LNCaP clone FGC (cell line): ENCODE measurements around the gene SDCCAG8.

Experiments
- DNase-seq: peaks from one replicate; pipeline ENCODE4 v3.0.0-alpha.2; 2011; ENCODE audit warnings: low read depth
- H3K4me3 ChIP-seq: 2 replicates; pipeline ENCODE4 v1.5.1; 2011; ENCODE audit warnings: mild to moderate bottlenecking, low read depth, low read length, control low read depth
- TF ChIP-seq, protein P1 (sequence below): IDR thresholded peaks from 2 replicates; pipeline ENCODE4 v1.5.1; 2012; ENCODE audit warnings: mild to moderate bottlenecking; ENCODE audit not compliant: control insufficient read depth, insufficient read depth; ENCODE audit errors: extremely low read depth

The SDCCAG8 gene

DNA sequence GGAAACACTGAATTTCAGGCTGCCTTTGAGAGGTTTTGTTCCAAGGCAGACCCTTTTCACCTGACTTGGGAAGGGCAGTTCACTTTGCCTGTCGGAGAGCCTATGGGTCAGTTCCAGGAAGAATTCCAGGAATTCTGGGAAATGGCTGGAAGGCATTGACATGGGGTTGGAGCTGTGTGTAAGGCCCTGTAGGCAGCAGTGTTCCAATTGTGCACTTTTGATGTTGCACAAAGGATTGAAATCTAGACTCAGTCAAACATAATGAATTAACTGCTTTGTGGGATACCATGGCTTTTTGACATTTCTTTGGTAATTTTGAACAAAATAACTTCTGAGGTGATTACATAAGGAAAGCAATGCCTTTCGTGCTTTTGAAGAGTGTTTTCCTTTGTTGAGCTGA, 184.6 kb downstream of the SDCCAG8 start:
- H3K4me3 ChIP-seq: no peak overlapping the region
- TF ChIP-seq, protein P1, sequence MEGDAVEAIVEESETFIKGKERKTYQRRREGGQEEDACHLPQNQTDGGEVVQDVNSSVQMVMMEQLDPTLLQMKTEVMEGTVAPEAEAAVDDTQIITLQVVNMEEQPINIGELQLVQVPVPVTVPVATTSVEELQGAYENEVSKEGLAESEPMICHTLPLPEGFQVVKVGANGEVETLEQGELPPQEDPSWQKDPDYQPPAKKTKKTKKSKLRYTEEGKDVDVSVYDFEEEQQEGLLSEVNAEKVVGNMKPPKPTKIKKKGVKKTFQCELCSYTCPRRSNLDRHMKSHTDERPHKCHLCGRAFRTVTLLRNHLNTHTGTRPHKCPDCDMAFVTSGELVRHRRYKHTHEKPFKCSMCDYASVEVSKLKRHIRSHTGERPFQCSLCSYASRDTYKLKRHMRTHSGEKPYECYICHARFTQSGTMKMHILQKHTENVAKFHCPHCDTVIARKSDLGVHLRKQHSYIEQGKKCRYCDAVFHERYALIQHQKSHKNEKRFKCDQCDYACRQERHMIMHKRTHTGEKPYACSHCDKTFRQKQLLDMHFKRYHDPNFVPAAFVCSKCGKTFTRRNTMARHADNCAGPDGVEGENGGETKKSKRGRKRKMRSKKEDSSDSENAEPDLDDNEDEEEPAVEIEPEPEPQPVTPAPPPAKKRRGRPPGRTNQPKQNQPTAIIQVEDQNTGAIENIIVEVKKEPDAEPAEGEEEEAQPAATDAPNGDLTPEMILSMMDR: no peak
- no peak for DNase-seq

DNA sequence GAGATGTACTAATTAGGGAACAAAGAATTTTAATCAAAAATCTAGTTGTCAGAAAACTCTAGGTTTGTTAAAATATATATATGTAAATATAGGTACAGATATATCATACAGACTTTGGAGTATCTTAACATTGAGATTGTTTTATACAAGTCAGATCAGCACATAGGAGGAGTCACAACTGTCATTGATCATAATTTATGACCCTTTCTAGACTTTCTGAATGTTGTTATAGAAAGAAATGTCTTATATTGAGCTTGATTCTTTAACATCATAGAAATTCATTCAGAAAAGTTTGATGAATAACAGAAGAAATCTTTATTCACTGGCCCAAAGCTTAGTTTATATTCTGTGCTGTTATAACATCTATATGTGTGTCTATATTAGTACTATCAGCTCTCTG, 185.8 kb downstream of the SDCCAG8 start:
- TF ChIP-seq, protein P1: no peak
- no peak overlapping the region for H3K4me3 ChIP-seq
- no peak for DNase-seq

DNA sequence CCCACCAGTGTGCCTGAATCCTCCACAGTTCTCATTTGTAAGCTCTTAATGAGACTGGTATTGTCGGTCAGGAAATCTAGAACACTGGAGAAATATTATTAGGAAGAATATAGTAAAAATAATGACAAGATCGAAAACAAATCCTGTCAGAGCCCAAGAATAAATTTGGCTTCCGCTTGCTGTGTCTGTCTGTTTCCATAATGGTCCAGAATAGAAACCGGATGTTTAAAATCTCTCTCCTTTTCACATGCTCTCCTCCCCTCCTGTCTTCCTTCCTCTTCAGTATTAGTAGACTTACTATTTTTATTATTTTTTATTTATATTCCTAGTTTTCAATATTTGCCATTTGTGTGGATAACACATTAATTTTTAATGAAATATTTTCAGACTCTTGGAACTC, 187.7 kb downstream of the SDCCAG8 start:
- no peak overlapping the region for H3K4me3 ChIP-seq
- TF ChIP-seq, protein P1: no peak
- no peak for DNase-seq

DNA sequence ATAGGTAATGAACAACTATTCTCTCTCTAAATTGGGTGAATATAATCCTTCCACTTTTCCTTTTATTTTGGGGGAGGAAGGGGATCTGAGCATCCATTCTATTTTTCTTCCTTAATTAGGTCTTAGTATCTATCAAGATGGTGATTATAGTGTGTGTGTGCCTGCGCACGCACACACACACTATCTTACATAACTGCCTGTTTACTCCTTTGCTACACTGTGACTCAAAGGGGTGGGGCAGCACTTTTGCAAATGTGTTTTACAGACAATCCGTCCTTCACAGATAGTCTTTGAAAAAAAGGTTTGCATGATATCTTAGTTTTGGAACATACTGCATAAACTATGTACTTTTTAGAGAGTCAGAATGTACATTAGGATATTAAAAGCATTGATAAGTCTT, 191.5 kb downstream of the SDCCAG8 start:
- TF ChIP-seq, protein P1: no peak
- DNase-seq: no peak
- H3K4me3 ChIP-seq: no peak overlapping the region

DNA sequence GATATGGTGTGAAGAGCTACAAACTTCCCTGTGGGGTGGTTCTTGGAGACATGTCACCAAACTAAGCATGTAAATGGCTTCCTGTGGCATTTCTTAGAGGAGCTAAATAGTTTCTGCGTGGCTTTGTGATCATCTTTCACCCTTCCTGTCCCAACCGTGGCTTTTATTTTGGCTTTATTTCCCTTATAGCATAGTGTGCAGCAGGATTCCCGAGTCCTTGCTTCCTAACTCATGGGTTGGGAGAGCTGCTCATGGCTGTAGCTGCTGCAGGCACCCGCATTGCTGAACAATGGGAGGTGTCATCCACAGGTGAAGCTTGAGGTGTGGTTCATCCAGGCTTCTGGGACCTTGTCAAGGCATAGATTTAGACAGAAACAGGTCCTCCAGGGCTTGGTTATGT, 192.0 kb downstream of the SDCCAG8 start:
- TF ChIP-seq, protein P1: no peak
- DNase-seq: no peak
- no peak overlapping the region for H3K4me3 ChIP-seq

DNA sequence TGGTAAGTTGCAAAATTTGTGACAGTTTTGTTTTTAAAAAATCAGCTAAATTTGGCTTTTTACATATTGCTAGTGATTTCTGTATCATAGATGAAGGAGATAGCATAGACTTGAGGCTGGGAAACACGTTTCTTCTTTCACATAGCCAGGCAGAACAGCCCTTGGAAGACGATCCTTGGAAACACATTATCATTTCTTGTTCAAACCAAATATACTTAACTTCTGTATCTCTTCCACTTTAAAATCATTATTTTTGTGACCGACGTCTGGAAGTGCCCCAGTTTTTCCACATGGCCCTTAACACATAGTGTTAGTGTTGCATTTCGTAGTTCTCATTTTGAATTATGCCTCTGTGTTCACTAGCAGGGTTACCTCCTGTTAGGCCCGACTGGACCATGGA, 193.5 kb downstream of the SDCCAG8 start:
- DNase-seq: no peak
- H3K4me3 ChIP-seq: no peak overlapping the region
- TF ChIP-seq, protein P1: no peak

DNA sequence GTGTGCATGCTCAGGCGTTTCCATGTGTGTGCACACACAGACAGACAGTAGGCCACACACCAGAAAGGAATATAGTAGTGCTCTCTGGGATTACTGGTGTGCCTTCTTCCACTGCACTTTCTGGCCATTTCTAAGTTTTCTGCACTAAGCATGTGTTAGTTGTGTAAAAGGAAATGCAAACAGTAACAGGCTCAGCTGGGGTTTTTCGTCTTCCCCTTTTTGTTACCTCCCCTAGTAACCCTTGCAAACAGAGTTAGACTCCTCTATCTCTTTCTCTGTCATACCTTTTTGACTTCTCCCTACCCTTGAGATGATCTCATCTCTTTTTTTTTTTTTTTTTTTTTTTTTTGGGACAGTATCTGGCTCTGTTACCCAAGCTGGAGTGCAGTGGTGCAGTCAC, 196.3 kb downstream of the SDCCAG8 start:
- TF ChIP-seq, protein P1: no peak
- no peak overlapping the region for H3K4me3 ChIP-seq
- DNase-seq: no peak
